ENCODE data around the gene VPS36. TPM values are rescaled to one million over a fixed set of nuclear protein-coding genes. Genes with fewer than 3 reads are reported as not detected.

VPS36 gene
- total and polyA plus RNA-seq, 2 of the 13 experiments (the other 11 are each of a cell fraction or from before 2014, with no cell fraction given): 17.2 to 22.4 TPM

GRCh38 chr13:52455677-52456041 lies 5.2 kb upstream of the VPS36 start (continued):
- TF ChIP-seq SNAPC4 (CRISPR knock-in tag; IDR thresholded peaks at IDR 0.05) (0 out of 2 replicates have a peak, but pooled peaks have one; percentile 8), E2F5 (CRISPR knock-in tag; conservative IDR thresholded peaks at IDR 0.05) (no peak), ZNF333 (CRISPR knock-in tag; IDR thresholded peaks at IDR 0.05; ENCODE audit: borderline replicate concordance) (0 out of 2 replicates have a peak, but pooled peaks have one; percentile 26), NFKB2 (CRISPR knock-in tag; IDR thresholded peaks at IDR 0.05; ENCODE audit: borderline replicate concordance) (peak; percentile 38; the same call in 1 of the 2 replicates), ZNF605 (CRISPR knock-in tag; IDR thresholded peaks at IDR 0.05) (0 out of 2 replicates have a peak, but pooled peaks have one; percentile 7)

All from HepG2 (cell line).